T-cell (primary cell): ENCODE measurements around the gene DNAJB1. TPM values are rescaled to one million over a fixed set of nuclear protein-coding genes. Genes with fewer than 3 reads are reported as not detected.

ENCODE experiments used
- total RNA-seq, 35 experiments: library from RNA in 6 of 35; stranded (reverse) in 6 of 35; fragments of 120-200 nt in 1 of 35; gene quantifications; one replicate each; pipeline versions ENCODE4 v1.2.1 to v1.2.4 and lab custom pipeline; 2013 to 2026

DNAJB1 gene
- total RNA-seq, 5 donors from 2014 or later (not counting 1 experiment from before 2014, with no cell fraction given): 158 to 575 (median 165) TPM

Other genes with a start within 250 kb of the DNAJB1 start
- 1,000 to 10,000 TPM in 1 of 5 donors, 100 to 1,000 TPM in 4; 194 to 1,118 (median 206) TPM for gene ADGRE5, start 137.0 kb downstream of the DNAJB1 start, total RNA-seq
- gene DDX39A, start 99.1 kb downstream of the DNAJB1 start, total RNA-seq: 100 to 1,000 TPM; 159 to 280 (median 179) TPM
- gene PKN1, start 85.1 kb downstream of the DNAJB1 start, total RNA-seq: 100 to 1,000 TPM; 170 to 272 (median 224) TPM
- gene PTGER1, start 43.0 kb downstream of the DNAJB1 start, total RNA-seq: under 1 TPM in 2 of 5 donors, not detected in 3; 0.23 to 0.25 TPM
- gene GIPC1, start 22.3 kb downstream of the DNAJB1 start, total RNA-seq: 10 to 100 TPM; 27.5 to 44.4 (median 35.4) TPM
- 100 to 1,000 TPM; 137 to 207 (median 171) TPM for gene TECR, start 11.2 kb upstream of the DNAJB1 start, total RNA-seq
- 100 to 1,000 TPM in 1 of 5 donors, 10 to 100 TPM in 4; 47.9 to 112 (median 90.4) TPM for gene NDUFB7, start 53.7 kb upstream of the DNAJB1 start, total RNA-seq
- 1 to 10 TPM in 3 of 5 donors, under 1 TPM in 2; 0.40 to 5.2 (median 1.1) TPM for gene CLEC17A, start 64.7 kb upstream of the DNAJB1 start, total RNA-seq
- not detected for gene ADGRE3, start 156.4 kb upstream of the DNAJB1 start, total RNA-seq
- 10 to 100 TPM; 20.5 to 39.0 (median 30.4) TPM for gene ZNF333, start 171.7 kb upstream of the DNAJB1 start, total RNA-seq